Urinary bladder (tissue), 4 donors: Measurements from ENCODE around the gene CTDSP2. TPM values are rescaled to one million over a fixed set of nuclear protein-coding genes. Genes with fewer than 3 reads are reported as not detected.
"Not testable (repeated sequence)": the region's sequence is repeated elsewhere in the genome, so short reads cannot be mapped to it uniquely, and the experiment has no call there.

ENCODE experiments used
- DNase-seq: peaks from one replicate; pipeline ENCODE4 v3.0.0-alpha.2; 2015; ENCODE audit errors: extremely low spot score
- H3K27ac ChIP-seq: one replicate; pipeline ENCODE4 v1.5.1; 2013; ENCODE audit warnings: low read depth, mild to moderate bottlenecking, moderate library complexity
- H3K36me3 ChIP-seq: one replicate; pipeline ENCODE4 v1.6.1; 2013; ENCODE audit warnings: mild to moderate bottlenecking, moderate library complexity; ENCODE audit not compliant: insufficient read depth
- H3K4me1 ChIP-seq: one replicate; pipeline ENCODE4 v1.6.1; 2013; ENCODE audit warnings: mild to moderate bottlenecking, moderate library complexity; ENCODE audit not compliant: insufficient read depth
- H3K4me3 ChIP-seq: one replicate; pipeline ENCODE4 v1.5.1; 2013; ENCODE audit warnings: low read depth, low read length
- WGBS: extraction: QIAGEN DNeasy Blood & Tissue Kit; methylation state at CpG from one replicate; pipeline ENCODE4 v1.1.7; 2013; 5-methylcytosine and 5-hydroxymethylcytosine counted together
- polyA plus RNA-seq: library from polyadenylated mRNA; stranded (reverse); fragments of 200-250 nt; gene quantifications from one replicate; pipeline ENCODE4 v1.2.3, GENCODE V29; 2013
- total RNA-seq: library from RNA; depleted of rRNA; stranded (reverse); fragments of >200 nt; gene quantifications from one replicate; pipeline ENCODE4 v1.2.3, GENCODE V29; 2014
- donor health status: healthy with polysubstance abuse.
- donor health status: healthy.

The CTDSP2 gene
- total and polyA plus RNA-seq, 2 donors, result 80.2 to 145 TPM

GRCh38 chr12:57826966-57827365, 19.6 kb downstream of the CTDSP2 start:
- H3K4me1 ChIP-seq, result no peaks in the 10 kb centered on the region
- H3K27ac ChIP-seq, result no peak overlapping the region
- no peak overlapping the region for H3K4me3 ChIP-seq
- WGBS, result 88% methylated on average over 1 of the region's 1 CpG
- H3K36me3 ChIP-seq, result peaks cover 9% of the 10 kb centered on the region
- no peak for DNase-seq

- Histone ChIP-seq H3K4me3 (no peak overlapping the region), H3K36me3 (peaks cover 10% of the 10 kb centered on the region), H3K27ac (no peak overlapping the region), H3K4me1 (no peaks in the 10 kb centered on the region)
- 83% methylated on average over 2 of the region's 2 CpGs for WGBS
- no peak for DNase-seq
These were observed 20.1 kb downstream of the CTDSP2 start for GRCh38 chr12:57826400-57826799.

- DNase-seq, result no peak
- 94% methylated on average over 2 of the region's 2 CpGs for WGBS
- no peaks in the 10 kb centered on the region for H3K4me1 ChIP-seq
- no peak overlapping the region for H3K4me3 ChIP-seq
- H3K36me3 ChIP-seq, result peaks cover 10% of the 10 kb centered on the region
- no peak overlapping the region for H3K27ac ChIP-seq
These were observed 21.1 kb downstream of the CTDSP2 start for GRCh38 chr12:57825451-57825850.

- no peak overlapping the region for H3K4me3 ChIP-seq
- WGBS, result 91% methylated on average over 18 of the region's 18 CpGs
- DNase-seq, result no peak
- no peaks in the 10 kb centered on the region for H3K4me1 ChIP-seq
- H3K36me3 ChIP-seq, result peaks cover 12% of the 10 kb centered on the region
- no peak overlapping the region for H3K27ac ChIP-seq
These were observed 22.5 kb downstream of the CTDSP2 start for GRCh38 chr12:57823908-57824640.

GRCh38 chr12:57823131-57823907, 23.2 kb downstream of the CTDSP2 start:
- no peak overlapping the region for H3K27ac ChIP-seq
- 79% methylated on average over 17 of the region's 17 CpGs for WGBS
- no peak for DNase-seq
- no peaks in the 10 kb centered on the region for H3K4me1 ChIP-seq
- H3K4me3 ChIP-seq, result no peak overlapping the region
- peaks cover 12% of the 10 kb centered on the region for H3K36me3 ChIP-seq

- Histone ChIP-seq H3K4me3 (no peak overlapping the region), H3K4me1 (no peaks in the 10 kb centered on the region), H3K27ac (no peak overlapping the region), H3K36me3 (peaks cover 12% of the 10 kb centered on the region)
- 75% methylated on average over 10 of the region's 10 CpGs for WGBS
- no peak for DNase-seq
These were observed 24.0 kb downstream of the CTDSP2 start for GRCh38 chr12:57822392-57823130.

- Histone ChIP-seq H3K4me3 (no peak overlapping the region), H3K36me3 (peaks cover 8% of the 10 kb centered on the region), H3K27ac (no peak overlapping the region), H3K4me1 (no peaks in the 10 kb centered on the region)
- 77% methylated on average over 10 of the region's 10 CpGs for WGBS
- no peak for DNase-seq
These were observed 24.9 kb downstream of the CTDSP2 start for GRCh38 chr12:57821474-57822214.

- not testable (repeated sequence) for H3K4me1 ChIP-seq
These were observed 25.5 kb downstream of the CTDSP2 start for GRCh38 chr12:57821015-57821414.

GRCh38 chr12:57820119-57820518, 26.4 kb downstream of the CTDSP2 start:
- not testable (repeated sequence) for H3K4me1 ChIP-seq, H3K27ac ChIP-seq, DNase-seq, H3K4me3 ChIP-seq, H3K36me3 ChIP-seq
- WGBS, result 57% methylated on average over 8 of the region's 8 CpGs

More at GRCh38 chr12:57821015-57821414, 25.5 kb downstream of the CTDSP2 start:
- DNase-seq, H3K36me3 ChIP-seq, H3K4me3 ChIP-seq, H3K27ac ChIP-seq: not testable (repeated sequence)
- WGBS, result 61% methylated on average over 5 of the region's 5 CpGs

- not testable (repeated sequence) for H3K4me1 ChIP-seq, H3K36me3 ChIP-seq, DNase-seq, H3K27ac ChIP-seq, H3K4me3 ChIP-seq
- 84% methylated on average over 3 of the region's 3 CpGs for WGBS
These were observed 28.6 kb downstream of the CTDSP2 start for GRCh38 chr12:57817990-57818331.

- peaks cover 4% of the 10 kb centered on the region for H3K36me3 ChIP-seq
- no peaks in the 10 kb centered on the region for H3K4me1 ChIP-seq
- H3K4me3 ChIP-seq, result no peak overlapping the region
- DNase-seq, result no peak
- H3K27ac ChIP-seq, result no peak overlapping the region
- WGBS, result 59% methylated on average over 8 of the region's 8 CpGs
These were observed 29.1 kb downstream of the CTDSP2 start for GRCh38 chr12:57817261-57817989.

GRCh38 chr12:57816855-57817151, 29.7 kb downstream of the CTDSP2 start:
- DNase-seq, result no peak
- Histone ChIP-seq H3K36me3 (peaks cover 1% of the 10 kb centered on the region), H3K4me3 (no peak overlapping the region), H3K27ac (no peak overlapping the region), H3K4me1 (no peaks in the 10 kb centered on the region)
- WGBS, result 37% methylated on average over 5 of the region's 5 CpGs
